MM.1S (cell line): ENCODE measurements around the gene DFFB.

Experiments used
- DNase-seq: peaks from one replicate; pipeline ENCODE4 v3.0.0-alpha.2; 2015
- H2AFZ ChIP-seq: fragments of 300-600 bp; sonication (generic); 2 replicates; pipeline ENCODE4 v1.6.0; 2016; ENCODE audit warnings: antibody characterized with exemption, low read length
- H3F3A ChIP-seq: fragments of 300-600 bp; sonication (generic); 2 replicates; pipeline ENCODE4 v1.6.1; 2016; ENCODE audit warnings: mild to moderate bottlenecking, antibody characterized with exemption, low read length, moderate library complexity, mixed read lengths; ENCODE audit not compliant: insufficient read depth
- H3K27ac ChIP-seq: fragments of 300-600 bp; sonication (generic); 2 replicates; pipeline ENCODE4 v1.5.1; 2016; ENCODE audit warnings: mild to moderate bottlenecking, low read length
- H3K27me3 ChIP-seq: fragments of 300-600 bp; sonication (generic); replicated peaks from 2 replicates; pipeline ENCODE4 v1.6.0; 2016; ENCODE audit warnings: low read length; ENCODE audit not compliant: insufficient read depth
- H3K36me3 ChIP-seq: fragments of 300-600 bp; sonication (generic); replicated peaks from 2 replicates; pipeline ENCODE4 v1.6.1; 2016; ENCODE audit warnings: mild to moderate bottlenecking, low read length, mixed read lengths; ENCODE audit not compliant: insufficient read depth
- H3K4me1 ChIP-seq: fragments of 300-600 bp; sonication (generic); 2 replicates; pipeline ENCODE4 v1.6.1; 2016; ENCODE audit warnings: low read length, mixed read lengths
- H3K4me2 ChIP-seq: fragments of 300-600 bp; sonication (generic); 2 replicates; pipeline ENCODE4 v1.6.0; 2016; ENCODE audit warnings: low read depth, low read length
- H3K4me3 ChIP-seq: fragments of 300-600 bp; sonication (generic); 2 replicates; pipeline ENCODE4 v1.5.1; 2016; ENCODE audit warnings: low read length, mixed read lengths
- H3K79me2 ChIP-seq: fragments of 300-600 bp; sonication (generic); 2 replicates; pipeline ENCODE4 v1.6.1; 2016; ENCODE audit warnings: mixed run types, low read length, mixed read lengths
- H3K9ac ChIP-seq: fragments of 300-600 bp; sonication (generic); 2 replicates; pipeline ENCODE4 v1.6.1; 2016; ENCODE audit warnings: low read length, mixed read lengths
- H3K9me2 ChIP-seq: fragments of 300-600 bp; sonication (generic); replicated peaks from 2 replicates; pipeline ENCODE4 v1.6.1; 2016; ENCODE audit warnings: mild to moderate bottlenecking, low read length, mixed read lengths; ENCODE audit not compliant: insufficient read depth
- H3K9me3 ChIP-seq: fragments of 300-600 bp; sonication (generic); replicated peaks from 2 replicates; pipeline ENCODE4 v1.6.1; 2016; ENCODE audit warnings: mild to moderate bottlenecking, low read length, mixed read lengths; ENCODE audit not compliant: insufficient read depth
- H4K20me1 ChIP-seq: fragments of 300-600 bp; sonication (generic); 2 replicates; pipeline ENCODE4 v1.6.1; 2016; ENCODE audit warnings: mild to moderate bottlenecking, low read length, moderate library complexity, mixed read lengths; ENCODE audit not compliant: insufficient read depth
- EZH2 ChIP-seq: fragments of 300-600 bp; sonication (generic); optimal IDR thresholded peaks from 2 replicates; pipeline ENCODE3; 2017; ENCODE audit warnings: low read depth, mild to moderate bottlenecking, antibody characterized with exemption, low read length, mixed read lengths
- EZH2phosphoT487 ChIP-seq: fragments of 300-600 bp; sonication (generic); IDR thresholded peaks from 2 replicates; pipeline ENCODE4 v1.6.1; 2018; ENCODE audit warnings: antibody characterized with exemption, low read length
- TF ChIP-seq, protein P1 (sequence below): fragments of 300-600 bp; sonication (generic); IDR thresholded peaks from 2 replicates; pipeline ENCODE4 v1.5.1; 2016; ENCODE audit warnings: antibody characterized with exemption, low read length, mixed read lengths

The DFFB gene

GRCh38 chr1:3828391-3828790 lies 28.9 kb upstream of the DFFB start:
- H3K79me2 ChIP-seq = no peaks in the 10 kb centered on the region
- H3K4me3 ChIP-seq = no peak overlapping the region
- no peaks in the 10 kb centered on the region for H3K27me3 ChIP-seq
- no peak for DNase-seq
- no peaks in the 10 kb centered on the region for H3K4me1 ChIP-seq
- H3K27ac ChIP-seq = no peak overlapping the region
- H3K36me3 ChIP-seq = peaks cover 4% of the 10 kb centered on the region; the same call in 1 of the 2 replicates
- H2AFZ ChIP-seq = no peak overlapping the region
- no peak overlapping the region for H3K9ac ChIP-seq
- no peak overlapping the region for H3K4me2 ChIP-seq
- H4K20me1 ChIP-seq = no peaks in the 10 kb centered on the region
- no peaks in the 10 kb centered on the region for H3F3A ChIP-seq
- H3K9me3 ChIP-seq = no peaks in the 10 kb centered on the region
- no peaks in the 10 kb centered on the region for H3K9me2 ChIP-seq
- TF ChIP-seq, protein P1, sequence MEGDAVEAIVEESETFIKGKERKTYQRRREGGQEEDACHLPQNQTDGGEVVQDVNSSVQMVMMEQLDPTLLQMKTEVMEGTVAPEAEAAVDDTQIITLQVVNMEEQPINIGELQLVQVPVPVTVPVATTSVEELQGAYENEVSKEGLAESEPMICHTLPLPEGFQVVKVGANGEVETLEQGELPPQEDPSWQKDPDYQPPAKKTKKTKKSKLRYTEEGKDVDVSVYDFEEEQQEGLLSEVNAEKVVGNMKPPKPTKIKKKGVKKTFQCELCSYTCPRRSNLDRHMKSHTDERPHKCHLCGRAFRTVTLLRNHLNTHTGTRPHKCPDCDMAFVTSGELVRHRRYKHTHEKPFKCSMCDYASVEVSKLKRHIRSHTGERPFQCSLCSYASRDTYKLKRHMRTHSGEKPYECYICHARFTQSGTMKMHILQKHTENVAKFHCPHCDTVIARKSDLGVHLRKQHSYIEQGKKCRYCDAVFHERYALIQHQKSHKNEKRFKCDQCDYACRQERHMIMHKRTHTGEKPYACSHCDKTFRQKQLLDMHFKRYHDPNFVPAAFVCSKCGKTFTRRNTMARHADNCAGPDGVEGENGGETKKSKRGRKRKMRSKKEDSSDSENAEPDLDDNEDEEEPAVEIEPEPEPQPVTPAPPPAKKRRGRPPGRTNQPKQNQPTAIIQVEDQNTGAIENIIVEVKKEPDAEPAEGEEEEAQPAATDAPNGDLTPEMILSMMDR = no peak
- TF ChIP-seq EZH2 (no peak), EZH2phosphoT487 (no peak)

DNA sequence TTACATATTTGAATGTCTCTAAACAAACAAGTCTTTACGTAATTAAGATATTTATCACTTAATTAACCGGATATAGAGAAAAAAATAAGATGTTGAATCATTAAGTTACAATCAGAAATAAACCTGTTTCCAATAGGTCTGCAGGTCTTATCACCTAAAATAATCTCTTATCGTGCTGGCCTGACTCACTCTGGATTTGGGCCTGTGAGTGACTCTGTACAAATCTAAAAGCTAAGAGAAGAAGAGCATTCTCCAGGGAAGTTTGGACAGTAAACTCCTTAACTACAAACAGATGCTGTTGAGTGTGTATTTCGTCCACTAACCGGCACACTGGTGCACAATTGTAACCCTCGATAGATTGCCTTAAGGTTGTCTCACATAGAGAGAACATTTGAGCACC lies 25.6 kb upstream of the DFFB start:
- Histone ChIP-seq H3K79me2 (no peaks in the 10 kb centered on the region), H3K4me1 (no peaks in the 10 kb centered on the region), H3K36me3 (peaks cover 4% of the 10 kb centered on the region; the same call in 1 of the 2 replicates), H4K20me1 (no peaks in the 10 kb centered on the region), H3K27ac (no peak overlapping the region), H3F3A (no peaks in the 10 kb centered on the region), H2AFZ (no peak overlapping the region), H3K9me2 (no peaks in the 10 kb centered on the region), H3K4me3 (no peak overlapping the region), H3K27me3 (no peaks in the 10 kb centered on the region), H3K4me2 (no peak overlapping the region), H3K9ac (no peak overlapping the region), H3K9me3 (no peaks in the 10 kb centered on the region)
- TF ChIP-seq, protein P1 = no peak
- TF ChIP-seq EZH2 = no peak
- TF ChIP-seq EZH2phosphoT487 = no peak
- DNase-seq = no peak

- no peak for DNase-seq
- H4K20me1 ChIP-seq = no peaks in the 10 kb centered on the region
- peaks cover 2% of the 10 kb centered on the region; the same call in 1 of the 2 replicates for H3K36me3 ChIP-seq
- H3K27ac ChIP-seq = no peak overlapping the region
- no peaks in the 10 kb centered on the region for H3K27me3 ChIP-seq
- H3K4me1 ChIP-seq = no peaks in the 10 kb centered on the region
- no peak overlapping the region for H3K4me3 ChIP-seq
- H3K4me2 ChIP-seq = no peak overlapping the region
- H2AFZ ChIP-seq = no peak overlapping the region
- no peaks in the 10 kb centered on the region for H3K9me3 ChIP-seq
- H3K9me2 ChIP-seq = no peaks in the 10 kb centered on the region
- H3K79me2 ChIP-seq = no peaks in the 10 kb centered on the region
- TF ChIP-seq, protein P1 = no peak
- TF ChIP-seq EZH2phosphoT487 = no peak
- no peak for TF ChIP-seq EZH2
- H3K9ac ChIP-seq = no peak overlapping the region
- no peaks in the 10 kb centered on the region for H3F3A ChIP-seq
Observed at GRCh38 chr1:3834701-3835100, 22.6 kb upstream of the DFFB start.
